Upper lobe of left lung (tissue), 4 donors: Measurements from ENCODE around the gene TMEM238.

Source experiments
- CTCF ChIP-seq, 6 experiments: fragments of 450-650 bp in 4 of 6; fragments of 200-600 bp in 2 of 6; sonication (generic) in 2 of 6; IDR thresholded peaks; one replicate each; pipeline ENCODE4 v1.5.1; 2016 to 2019; ENCODE audit warnings: antibody characterized with exemption in 6 of 6
- EP300 ChIP-seq, 4 donors: sonication (generic); formaldehyde crosslinking; IDR thresholded peaks; one replicate each; pipeline ENCODE4 v1.5.1; 2017; ENCODE audit warnings: antibody characterized with exemption in 4 of 4, control low read depth in 2 of 4
- POLR2A ChIP-seq, 4 donors: fragments of 450-650 bp; IDR thresholded peaks; one replicate each; pipeline ENCODE4 v1.5.1; 2016 to 2017; ENCODE audit warnings: antibody characterized with exemption in 4 of 4, mild to moderate bottlenecking in 2 of 4
- POLR2AphosphoS5 ChIP-seq, 2 donors: sonication (generic); formaldehyde crosslinking; IDR thresholded peaks; one replicate each; pipeline ENCODE4 v1.5.1; 2017; ENCODE audit warnings: antibody characterized with exemption in 2 of 2

DNA sequence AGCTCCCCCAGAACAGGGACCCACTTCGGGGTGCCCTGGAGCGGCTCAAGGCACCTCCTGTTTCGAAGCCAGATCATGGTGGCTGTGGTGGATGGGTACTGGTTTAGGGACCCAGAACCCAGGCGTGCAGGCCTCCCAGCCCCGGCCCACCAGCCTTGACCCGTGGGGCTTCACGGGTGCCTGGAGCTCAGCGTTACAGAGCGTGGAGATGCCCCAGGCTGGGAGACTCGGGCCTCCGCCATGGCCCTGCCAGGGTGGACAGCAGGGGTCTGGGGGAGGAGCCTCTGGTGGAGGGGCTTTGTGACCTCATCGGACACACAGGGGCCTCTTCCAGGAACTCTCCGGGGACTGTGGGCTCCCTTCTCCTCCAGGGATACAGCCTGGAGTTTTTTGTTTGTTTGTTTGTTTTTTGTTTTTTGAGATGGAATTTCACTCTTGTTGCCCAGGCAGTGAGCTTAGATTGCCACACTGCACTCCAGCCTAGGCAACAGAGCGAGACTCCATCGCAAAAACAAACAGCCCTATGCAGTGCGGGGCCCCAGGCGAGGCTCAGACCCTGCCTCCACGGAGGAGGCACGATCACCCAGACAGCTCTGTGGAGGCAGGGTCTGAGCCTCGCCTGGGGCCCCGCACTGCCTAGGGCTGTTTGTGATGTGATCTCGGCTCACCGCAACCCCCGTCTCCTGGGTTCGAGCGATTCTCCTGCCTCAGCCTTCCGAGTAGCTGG is 20.9 kb downstream of the TMEM238 start, which contains the start of gene GARIN5B:
- no peak for TF ChIP-seq CTCF (IDR thresholded peaks at IDR 0.05)
- TF ChIP-seq POLR2AphosphoS5 (IDR thresholded peaks at IDR 0.05), result no peak
- no peak for TF ChIP-seq POLR2A (IDR thresholded peaks at IDR 0.05)
- TF ChIP-seq EP300 (IDR thresholded peaks at IDR 0.05), result no peak
